HG02973 (cell line): ENCODE results near the gene CUL3.
"Not testable (repeated sequence)": the region's sequence is repeated elsewhere in the genome, so short reads cannot be mapped to it uniquely, and the experiment has no call there.

ENCODE experiments used
- ATAC-seq: cut with Tn5 transposase; IDR thresholded peaks from one replicate; pipeline ENCODE4 v1.9.1; 2021; ENCODE audit warnings: moderate library complexity; ENCODE audit not compliant: unreplicated experiment

Gene CUL3

GRCh38 chr2:224485081-224486014, 99.8 kb downstream of the CUL3 start:
- ATAC-seq: not testable (repeated sequence)

GRCh38 chr2:224479826-224480225, 105.3 kb downstream of the CUL3 start:
- ATAC-seq: no peak

- no peak for ATAC-seq
These were observed 112.3 kb downstream of the CUL3 start for GRCh38 chr2:224472827-224473226.

- ATAC-seq: no peak
These were observed 113.0 kb downstream of the CUL3 start for GRCh38 chr2:224472137-224472536.

DNA sequence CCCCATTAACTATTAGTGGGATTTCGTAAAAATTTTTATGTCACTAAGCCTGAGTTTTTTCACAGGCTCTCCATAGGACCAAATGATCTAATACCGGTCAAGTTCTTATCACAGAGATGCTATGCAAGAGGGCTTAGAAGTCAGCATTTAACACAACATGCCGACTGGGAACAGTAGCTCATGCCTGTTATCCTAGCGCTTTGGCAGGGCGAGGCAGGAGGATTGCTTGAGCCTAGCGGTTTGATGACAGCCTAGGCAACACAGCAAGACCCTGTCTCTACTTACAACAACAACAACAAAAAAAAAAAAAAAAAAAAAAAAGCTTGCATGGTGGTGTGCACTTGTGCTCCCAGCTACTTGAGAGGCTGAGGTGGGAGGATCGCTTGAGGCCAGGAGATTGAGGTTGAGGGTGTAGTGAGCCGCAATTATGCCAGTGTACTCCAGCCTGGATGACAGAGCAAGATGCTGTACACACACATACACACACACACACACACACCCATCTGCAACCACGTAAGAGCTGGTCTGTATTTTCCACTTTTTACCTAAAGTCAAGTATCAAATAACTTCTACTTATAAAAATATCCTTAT, 115.7 kb downstream of the CUL3 start:
- no peak for ATAC-seq

DNA sequence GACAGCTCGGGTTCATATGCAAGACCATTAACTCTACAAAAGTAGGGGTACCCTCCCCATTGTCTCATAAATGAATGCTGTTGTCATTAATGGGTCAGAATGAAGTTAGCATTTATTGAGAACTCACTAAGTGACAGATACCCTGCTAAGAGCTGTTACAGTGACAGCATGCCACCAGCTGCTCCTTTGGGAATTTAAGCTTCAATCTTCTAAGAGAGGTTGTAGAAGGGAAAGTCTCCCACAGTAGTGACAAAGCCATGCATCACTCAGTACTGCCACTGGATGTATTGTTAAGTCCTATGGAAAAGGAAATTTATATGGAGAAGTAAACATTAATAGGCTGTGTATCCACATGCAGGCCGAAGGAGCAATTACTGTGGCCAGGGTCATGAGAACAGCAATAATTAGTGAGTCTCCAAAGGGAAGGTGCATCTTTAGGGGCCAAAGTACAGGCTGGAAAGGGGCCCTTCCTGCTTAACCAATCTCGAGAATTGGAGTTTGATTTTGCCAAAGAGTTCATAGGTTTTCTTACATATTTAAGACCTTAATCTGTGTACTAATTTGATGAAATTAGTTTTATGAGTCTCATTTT, 118.8 kb downstream of the CUL3 start:
- no peak for ATAC-seq

DNA sequence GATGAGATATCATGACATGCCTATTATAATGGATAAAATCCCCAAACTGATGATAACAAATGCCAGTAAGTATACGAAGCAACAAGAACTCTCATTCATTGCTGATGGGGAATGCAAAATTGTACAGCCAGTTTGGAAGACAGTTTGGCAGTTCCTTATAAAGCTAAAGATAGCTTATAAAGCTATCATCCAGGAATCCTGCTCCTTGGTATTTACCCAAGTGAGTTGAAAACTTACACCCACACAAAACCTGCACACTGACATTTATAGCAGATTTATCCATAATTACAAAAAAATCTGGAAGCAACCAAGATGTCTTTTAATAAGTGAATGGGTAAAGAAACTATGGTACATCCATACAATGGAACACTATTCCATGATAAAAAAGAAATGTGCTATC, 123.8 kb downstream of the CUL3 start:
- no peak for ATAC-seq

DNA sequence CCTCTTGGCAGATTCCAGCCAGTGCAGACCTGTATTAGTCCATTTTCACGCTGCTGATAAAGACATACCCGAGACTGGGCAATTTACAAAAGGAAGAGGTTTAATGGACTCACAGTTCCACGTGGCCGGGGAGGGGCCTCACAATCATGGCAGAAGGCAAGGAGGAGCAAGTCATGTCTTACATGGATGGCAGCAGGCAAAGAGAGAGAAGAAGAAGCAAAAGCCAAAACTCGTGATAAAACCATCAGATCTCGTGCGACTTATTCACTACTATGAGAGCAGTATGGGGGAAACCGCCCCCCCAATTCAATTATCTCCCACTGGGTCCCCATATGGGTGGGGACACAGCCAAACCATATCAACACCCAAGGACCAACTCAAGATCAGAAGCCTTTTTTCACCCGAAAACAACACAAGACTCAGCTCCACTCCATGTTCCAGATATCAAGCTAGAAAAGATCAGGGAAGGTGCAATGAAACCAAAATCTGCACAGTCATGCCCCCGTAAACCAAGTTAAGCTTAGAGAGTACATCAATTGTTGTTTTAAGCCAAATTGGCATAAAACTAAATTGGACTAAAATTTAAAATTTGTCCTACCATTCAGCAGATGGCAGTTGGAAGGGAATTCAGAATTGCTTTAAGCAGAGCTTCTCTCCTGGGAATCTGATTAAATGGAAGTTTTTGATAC, 127.6 kb downstream of the CUL3 start:
- ATAC-seq: no peak

DNA sequence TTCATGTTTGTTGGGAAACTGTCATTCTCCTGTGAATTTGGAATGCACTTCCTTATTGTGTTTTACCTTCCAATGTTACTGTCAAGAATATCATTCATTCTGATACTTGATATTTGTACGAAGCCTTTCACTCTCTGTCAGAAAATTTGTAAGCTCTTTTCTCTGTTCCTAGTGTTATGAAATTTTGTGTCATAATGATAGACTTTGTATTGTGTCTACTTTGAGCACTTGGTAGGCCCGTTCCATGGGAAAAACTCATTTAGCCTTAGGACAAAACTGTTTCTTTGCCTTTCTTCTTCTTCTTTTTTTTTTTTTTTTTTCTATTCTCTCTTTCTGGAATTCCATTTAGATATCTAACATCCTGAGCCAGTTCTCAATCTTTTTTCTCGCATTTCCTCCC, 131.3 kb downstream of the CUL3 start:
- ATAC-seq: no peak

GRCh38 chr2:224449212-224450147, 135.7 kb downstream of the CUL3 start:
- no peak for ATAC-seq

DNA sequence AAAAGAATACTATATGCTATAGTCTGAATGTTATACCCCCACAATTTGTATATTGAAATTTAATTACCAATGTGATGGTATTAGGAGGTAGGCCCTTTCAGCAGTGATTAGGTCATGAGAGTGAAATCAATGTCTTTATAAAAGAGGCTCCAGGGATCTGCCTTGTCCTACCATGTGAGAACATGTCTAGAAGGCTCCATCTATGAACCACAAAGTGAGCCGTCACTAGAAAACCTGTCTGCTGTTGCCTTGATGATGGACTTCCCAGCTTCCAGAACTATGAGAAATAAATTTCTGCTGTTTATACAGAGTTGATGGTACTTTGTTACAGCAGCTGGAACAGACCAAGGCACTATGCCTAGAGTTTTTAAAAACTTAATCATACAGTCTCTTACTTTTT, 136.9 kb downstream of the CUL3 start:
- no peak for ATAC-seq

DNA sequence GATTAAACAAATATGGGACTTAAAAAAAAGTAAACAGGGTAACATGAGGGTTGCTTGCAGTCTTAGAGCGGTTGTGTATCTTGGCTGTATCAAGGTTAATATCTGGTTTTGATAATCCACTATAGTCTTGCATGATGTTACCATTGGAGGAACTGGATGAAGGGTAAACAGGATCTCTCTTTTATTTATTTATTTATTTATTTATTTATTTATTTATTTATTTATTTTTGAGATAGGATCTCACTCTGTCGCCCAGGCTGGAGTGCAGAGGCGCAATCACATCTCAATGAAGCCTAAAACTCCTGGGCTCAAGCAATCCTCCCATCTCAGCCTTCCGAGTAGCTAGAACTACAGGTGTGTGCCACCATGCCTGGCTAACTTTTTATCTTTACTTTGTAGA, 140.4 kb downstream of the CUL3 start:
- no peak for ATAC-seq

DNA sequence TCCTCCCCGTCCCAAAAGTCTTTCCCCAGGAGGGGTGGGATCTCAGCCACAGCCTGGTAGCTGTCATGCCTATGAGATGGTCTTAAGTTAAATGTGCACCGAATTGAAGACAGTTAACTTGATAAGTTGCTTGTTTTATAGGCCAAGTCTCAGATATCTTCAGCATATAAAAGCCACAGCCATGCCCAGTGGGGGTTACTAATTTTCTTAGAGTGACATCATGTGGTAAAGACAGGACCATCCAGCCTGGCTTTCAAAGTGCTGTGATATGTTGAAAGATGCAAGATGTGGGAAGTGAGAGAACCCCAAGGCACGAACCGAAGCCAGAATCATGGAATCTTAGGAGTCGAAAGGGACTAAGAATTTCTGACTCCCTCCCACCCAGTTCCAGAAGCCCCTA, 141.1 kb downstream of the CUL3 start:
- no peak for ATAC-seq

GRCh38 chr2:224442071-224442967, 142.8 kb downstream of the CUL3 start:
- ATAC-seq: no peak

DNA sequence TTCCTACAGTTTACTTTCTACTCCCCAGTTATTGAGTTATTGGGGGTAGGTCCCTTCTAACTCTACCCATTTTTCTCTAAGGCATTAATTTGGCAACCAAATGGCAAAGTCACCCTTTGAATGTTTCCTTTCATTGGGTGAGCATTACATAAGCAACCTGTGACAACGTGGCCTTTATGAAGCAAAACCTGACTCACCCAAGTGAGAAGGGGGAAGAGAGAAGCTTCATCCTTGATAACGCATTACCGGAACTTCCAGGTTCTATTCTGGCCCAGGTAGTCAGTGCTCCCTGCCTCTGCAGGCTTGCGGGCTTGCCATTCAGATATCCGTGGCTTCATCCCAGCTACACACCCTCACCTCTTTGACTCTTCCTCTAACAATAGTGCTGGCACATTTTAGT, 144.2 kb downstream of the CUL3 start:
- no peak for ATAC-seq

GRCh38 chr2:224438726-224439125, 146.4 kb downstream of the CUL3 start:
- ATAC-seq: no peak

GRCh38 chr2:224436634-224437033, 148.5 kb downstream of the CUL3 start:
- ATAC-seq: no peak

DNA sequence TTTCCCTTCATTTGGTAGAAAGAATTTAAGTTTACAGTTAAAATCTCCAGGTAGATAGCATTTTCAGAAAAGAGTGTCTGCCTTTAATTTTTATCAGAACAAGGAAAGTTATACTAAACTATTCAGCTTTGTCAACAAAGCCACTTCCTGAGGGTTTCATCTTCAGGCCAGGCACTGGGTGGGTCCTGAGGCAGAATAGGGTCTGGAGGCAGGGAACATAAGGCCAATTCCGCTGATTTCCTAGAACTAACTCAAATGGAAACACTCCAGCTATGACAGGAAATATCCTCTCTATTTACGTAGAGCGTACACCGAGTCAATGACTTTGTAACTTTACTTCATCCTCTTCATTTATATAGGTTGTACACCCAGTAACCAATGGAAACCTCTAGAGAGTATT, 150.5 kb downstream of the CUL3 start:
- no peak for ATAC-seq

DNA sequence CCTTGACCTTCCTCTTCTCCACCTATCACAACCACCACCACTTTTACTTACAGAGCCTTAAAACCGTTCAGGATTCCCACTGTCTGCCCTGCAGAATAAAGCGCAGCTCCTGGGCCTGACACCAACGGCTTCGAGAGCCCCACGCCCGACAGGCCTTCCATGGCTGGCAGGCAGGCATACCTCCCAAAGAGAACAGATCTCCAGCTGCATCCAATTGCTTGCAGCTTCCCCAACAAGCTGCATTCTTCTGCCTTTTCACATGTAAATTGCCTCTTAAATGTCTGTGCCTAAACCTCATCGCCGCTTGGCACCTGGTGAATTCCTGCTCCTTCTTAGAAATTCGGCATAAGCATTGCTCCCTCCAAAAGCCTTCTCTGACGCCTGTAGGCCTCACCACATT, 151.7 kb downstream of the CUL3 start:
- no peak for ATAC-seq
